ENCODE measurements around the gene CDH23.
"Not testable (repeated sequence)": the region's sequence is repeated elsewhere in the genome, so short reads cannot be mapped to it uniquely, and the experiment has no call there.

GRCh38 chr10:71600242-71600641 lies 203.5 kb downstream of the CDH23 start:
- TF ChIP-seq, protein P1, sequence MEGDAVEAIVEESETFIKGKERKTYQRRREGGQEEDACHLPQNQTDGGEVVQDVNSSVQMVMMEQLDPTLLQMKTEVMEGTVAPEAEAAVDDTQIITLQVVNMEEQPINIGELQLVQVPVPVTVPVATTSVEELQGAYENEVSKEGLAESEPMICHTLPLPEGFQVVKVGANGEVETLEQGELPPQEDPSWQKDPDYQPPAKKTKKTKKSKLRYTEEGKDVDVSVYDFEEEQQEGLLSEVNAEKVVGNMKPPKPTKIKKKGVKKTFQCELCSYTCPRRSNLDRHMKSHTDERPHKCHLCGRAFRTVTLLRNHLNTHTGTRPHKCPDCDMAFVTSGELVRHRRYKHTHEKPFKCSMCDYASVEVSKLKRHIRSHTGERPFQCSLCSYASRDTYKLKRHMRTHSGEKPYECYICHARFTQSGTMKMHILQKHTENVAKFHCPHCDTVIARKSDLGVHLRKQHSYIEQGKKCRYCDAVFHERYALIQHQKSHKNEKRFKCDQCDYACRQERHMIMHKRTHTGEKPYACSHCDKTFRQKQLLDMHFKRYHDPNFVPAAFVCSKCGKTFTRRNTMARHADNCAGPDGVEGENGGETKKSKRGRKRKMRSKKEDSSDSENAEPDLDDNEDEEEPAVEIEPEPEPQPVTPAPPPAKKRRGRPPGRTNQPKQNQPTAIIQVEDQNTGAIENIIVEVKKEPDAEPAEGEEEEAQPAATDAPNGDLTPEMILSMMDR (IDR thresholded peaks at IDR 0.05; ENCODE audit: poor library complexity), result not testable (repeated sequence)
- not testable (repeated sequence) for TF ChIP-seq EZH2 (IDR thresholded peaks at IDR 0.05; ENCODE audit: borderline replicate concordance); EZH2phosphoT487 (IDR thresholded peaks at IDR 0.05; ENCODE audit: low read depth, severe bottlenecking, unreplicated experiment)
